ENCODE results near the gene TMEM81.

- TF ChIP-seq, protein P1, sequence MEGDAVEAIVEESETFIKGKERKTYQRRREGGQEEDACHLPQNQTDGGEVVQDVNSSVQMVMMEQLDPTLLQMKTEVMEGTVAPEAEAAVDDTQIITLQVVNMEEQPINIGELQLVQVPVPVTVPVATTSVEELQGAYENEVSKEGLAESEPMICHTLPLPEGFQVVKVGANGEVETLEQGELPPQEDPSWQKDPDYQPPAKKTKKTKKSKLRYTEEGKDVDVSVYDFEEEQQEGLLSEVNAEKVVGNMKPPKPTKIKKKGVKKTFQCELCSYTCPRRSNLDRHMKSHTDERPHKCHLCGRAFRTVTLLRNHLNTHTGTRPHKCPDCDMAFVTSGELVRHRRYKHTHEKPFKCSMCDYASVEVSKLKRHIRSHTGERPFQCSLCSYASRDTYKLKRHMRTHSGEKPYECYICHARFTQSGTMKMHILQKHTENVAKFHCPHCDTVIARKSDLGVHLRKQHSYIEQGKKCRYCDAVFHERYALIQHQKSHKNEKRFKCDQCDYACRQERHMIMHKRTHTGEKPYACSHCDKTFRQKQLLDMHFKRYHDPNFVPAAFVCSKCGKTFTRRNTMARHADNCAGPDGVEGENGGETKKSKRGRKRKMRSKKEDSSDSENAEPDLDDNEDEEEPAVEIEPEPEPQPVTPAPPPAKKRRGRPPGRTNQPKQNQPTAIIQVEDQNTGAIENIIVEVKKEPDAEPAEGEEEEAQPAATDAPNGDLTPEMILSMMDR (IDR thresholded peaks at IDR 0.05), result no peak
- TF ChIP-seq EZH2 (IDR thresholded peaks at IDR 0.05), result no peak
Observed at GRCh38 chr1:205082431-205082830, 1.8 kb downstream of the TMEM81 start.

Data from neural progenitor cell (in vitro differentiated cells).